ENCODE results near the gene CDC5L.

DNA sequence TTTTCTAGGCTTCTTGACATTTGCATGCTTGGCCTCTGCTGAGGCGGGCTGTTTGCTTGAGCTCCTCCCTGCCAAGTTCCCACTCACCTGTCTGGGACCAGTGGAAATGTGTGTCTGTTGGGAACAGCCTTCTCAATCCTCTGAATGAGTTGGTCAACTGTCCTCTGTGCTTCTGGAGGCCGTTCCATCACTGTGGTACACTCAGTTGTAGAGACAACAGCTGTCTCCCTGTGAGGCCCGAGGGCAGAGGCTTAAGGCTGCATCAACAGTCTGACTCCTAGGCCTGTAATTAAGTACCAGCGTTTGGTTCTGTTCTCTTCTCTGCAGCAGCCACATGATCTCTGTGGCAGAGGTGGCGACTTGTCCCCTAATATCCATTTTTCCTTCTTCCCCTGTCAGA lies 110.9 kb downstream of the CDC5L start:
- no peak for TF ChIP-seq EZH2 (IDR thresholded peaks at IDR 0.05; ENCODE audit: insufficient read depth, poor library complexity, severe bottlenecking)
- TF ChIP-seq EZH2phosphoT487 (IDR thresholded peaks at IDR 0.05; ENCODE audit: insufficient read depth, low read depth): no peak

Data from GM23248 (cell line).